GM18498 (cell line): ENCODE results near the gene PARVA.

ENCODE experiments used
- ATAC-seq: cut with Tn5 transposase; IDR thresholded peaks from one replicate; pipeline ENCODE4 v1.9.1; 2021; ENCODE audit warnings: mild to moderate bottlenecking, moderate library complexity; ENCODE audit not compliant: unreplicated experiment

PARVA gene

DNA sequence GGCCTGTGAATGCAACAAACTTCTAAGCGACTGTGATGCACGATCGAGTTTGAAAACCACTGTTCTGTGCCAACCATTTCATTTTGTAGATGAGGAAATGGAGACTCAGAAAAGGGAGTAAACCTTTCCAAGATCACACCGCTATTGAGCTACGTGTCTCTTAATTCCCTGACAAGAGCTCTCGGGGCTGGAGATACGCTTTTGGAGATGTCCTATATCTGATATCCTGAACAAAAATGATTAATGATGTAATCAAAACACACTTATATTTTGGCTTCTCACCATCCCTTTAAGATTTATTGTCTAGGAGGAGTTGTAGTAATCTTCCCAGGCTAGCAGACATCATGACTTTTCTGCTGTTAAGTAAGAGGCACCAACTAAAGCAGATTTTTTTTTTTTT lies 1.7 kb upstream of the PARVA start:
- no peak for ATAC-seq

DNA sequence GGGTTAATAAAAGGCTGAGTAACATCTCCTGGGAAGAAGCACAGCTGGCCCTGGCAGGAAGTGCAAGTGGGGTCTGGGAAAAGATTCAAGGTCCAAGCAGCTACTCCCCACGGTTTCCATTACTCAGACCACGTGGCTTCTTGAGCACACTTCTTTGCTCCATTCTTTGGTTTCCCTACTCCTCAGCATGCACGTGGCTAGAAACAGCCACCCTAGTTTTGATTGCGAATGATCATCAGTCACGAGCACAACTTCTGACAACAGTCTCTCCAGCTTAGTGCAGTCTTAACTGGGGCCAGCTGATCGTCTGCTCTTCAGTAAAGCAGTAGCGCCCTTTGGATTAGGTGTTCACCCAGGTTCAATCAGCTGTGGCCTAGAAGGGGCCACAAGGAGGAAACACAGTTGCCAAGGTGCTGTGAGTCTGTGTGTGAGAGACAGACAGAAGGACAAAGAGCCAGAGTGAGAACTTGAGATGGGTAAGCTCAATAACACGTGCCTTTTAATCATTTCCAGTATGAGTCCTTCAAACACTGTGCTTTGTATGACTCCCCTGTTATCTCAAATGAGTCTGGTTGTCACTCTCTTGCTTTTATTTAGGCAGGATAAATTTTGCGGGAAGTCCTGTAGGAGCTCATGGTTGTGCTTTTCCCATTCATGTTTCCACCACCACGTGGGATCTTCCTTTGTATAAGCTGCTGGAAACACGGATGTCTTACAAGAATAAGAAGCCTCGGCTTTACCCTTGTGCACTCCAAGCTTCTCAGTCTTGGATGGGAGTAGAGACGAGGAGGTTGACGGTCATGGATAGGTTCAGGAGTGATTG lies 901 bp upstream of the PARVA start:
- ATAC-seq = no peak

DNA sequence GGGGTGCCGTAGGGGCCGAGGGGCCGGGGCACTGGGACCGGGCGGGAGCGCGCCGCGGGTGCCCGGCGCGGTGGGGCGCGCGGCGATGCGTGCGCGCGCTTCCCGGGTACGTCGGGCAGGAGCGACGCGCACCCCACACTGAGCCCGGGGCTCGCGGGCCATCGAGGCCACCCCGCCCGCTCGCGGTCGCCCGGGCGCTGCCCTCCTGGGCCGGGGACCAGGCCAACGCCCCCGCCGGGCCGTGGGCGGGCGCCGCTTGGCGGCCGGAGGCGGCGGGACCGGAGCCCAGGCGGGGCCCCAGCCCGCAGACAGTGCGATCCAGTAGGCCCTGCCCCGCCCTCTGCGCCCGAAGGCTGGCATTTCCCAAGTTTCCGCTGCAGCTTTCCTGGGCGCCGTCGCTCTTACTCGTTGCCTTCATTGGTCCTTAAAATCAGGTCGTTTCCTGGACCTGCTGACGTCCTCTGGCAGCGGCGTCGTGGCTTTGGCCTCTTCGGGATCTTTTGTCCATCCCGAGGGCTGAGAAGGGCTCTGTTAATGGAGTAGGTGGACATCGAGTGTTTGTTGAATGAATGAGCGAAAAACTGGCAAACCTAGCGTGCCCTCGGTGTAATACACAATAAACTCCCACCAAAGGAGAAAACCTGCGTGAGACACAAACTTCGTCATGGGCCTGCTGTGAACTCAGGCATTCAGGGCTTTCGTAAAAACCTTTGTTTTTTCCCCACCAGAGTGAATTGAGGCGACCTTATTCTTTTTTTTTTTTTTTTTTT lies 638 bp downstream of the PARVA start:
- no peak for ATAC-seq

DNA sequence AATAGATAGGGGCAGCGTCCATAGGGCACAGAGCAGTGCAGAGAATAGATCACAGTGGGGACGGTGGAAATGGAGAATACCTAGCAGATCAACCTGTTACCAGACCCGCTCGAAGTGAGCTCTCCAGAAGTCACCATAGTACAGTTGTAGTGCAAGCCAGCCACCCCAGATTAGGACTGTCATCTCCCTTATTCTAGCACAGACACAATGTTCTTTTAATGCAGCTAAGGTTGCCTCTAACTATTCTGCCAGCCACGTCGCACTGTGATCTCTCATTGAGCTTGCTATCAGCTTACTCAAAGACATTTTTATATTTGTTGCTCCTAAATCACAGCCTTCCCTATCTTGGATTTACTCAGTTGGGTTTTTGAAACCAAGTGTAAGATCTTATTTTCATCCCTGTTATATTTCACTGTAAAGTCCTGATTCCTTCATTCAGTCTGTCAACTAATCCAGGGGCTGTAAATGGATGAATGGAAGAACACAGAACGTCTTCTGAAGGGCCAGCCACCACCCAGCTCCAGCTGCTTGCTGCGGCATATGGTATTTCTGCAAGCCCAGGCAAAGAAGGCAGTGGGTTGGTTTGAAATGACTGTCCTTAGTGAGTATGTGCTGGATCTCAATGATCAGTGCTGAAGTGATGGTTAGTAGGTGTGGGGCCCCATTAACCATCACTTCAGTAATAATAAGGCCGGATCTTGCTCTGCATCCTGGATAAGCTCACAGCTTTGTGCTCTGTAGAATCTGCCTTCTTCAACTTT lies 3.4 kb downstream of the PARVA start:
- no peak for ATAC-seq

DNA sequence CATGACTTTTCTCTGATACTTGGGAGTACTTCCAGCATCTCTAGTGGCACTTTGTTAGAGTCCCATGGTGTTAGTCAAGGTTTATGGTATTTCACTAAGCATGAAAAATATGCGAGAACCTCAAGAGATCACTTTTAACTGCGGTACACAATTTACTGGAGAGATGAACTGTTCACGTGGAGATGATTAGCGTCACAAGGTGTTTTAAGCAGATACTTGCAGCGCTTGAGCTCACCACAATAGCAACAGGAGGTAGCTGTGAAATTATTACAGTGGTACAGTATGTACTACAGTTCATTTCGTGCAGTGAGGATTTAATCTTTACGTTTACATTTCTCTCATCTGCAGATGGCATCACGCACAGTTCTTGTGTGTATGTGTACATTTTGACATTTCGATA lies 4.5 kb downstream of the PARVA start:
- no peak for ATAC-seq

DNA sequence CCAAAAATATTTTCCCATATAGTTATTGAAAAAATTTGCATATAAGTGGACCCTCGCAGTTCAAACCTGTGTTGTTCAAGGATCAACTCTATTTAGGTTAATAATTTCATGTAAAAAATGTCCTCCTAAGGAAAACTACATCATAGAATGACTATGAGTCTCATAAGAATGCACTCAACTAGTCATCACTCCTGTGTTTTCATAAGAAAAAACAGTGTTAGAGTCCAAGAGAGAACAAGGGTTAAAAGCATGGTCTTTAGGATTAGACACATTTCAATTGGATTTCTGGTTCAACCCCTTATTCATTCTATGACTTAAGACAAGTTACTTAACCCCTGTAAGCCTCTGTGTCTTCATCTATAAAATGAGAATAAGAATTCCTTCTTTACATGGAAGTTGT lies 5.1 kb downstream of the PARVA start:
- no peak for ATAC-seq

DNA sequence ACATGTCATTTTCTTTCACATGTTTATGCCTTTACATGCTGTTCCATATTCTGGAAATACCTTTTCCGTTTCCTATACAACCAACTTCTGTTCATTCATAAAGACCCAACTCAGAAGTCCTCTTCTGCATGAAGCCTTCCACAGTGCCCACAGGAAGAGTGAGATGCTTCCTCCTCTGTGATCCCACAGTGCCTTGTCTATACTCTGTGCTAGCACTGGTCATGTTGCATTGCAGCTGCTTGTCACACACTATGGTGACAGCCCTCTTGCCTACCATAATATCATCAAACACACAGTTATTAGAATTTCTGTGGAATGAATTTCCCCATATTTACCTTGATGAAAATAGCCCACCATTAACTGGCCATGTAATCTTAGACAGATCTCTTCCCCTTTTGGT lies 8.9 kb downstream of the PARVA start:
- ATAC-seq = no peak

DNA sequence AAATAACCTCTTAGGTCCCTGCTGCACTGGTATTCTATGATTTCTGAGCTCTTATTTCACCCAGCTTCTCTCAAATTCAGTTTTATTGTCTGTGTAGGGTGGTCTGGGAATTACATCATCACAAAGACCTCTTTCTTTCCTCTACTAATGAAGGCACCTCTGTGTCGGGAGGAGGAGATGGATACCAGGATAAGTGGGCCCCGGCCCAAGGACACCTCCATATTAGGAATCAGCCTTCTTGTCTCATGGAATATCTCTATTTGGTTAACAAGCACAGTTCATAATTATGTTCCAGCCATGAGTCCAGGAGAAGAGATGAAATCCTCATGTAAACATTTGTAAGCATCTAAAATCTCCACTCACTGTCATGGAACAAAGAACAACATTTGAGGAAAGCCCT lies 9.4 kb downstream of the PARVA start:
- ATAC-seq = no peak

DNA sequence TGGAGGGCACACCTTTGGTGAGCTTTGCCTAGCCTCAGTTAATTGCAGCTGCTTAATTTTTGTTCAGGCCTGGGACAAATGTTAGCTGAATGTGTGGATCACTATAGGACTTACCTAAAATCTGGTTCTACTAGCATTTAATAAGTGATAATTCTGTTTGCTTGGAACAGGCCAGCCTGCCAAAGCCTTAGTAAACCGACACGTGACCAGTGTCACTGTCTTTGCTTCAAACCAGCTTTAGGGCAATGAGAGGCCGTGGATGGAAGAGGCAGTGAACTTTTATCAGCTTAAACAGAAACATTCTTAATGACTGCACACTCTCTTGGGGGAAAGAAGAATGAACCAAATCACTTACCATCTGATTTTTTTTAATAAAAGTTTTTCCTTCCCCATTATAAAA lies 10.8 kb downstream of the PARVA start:
- no peak for ATAC-seq

DNA sequence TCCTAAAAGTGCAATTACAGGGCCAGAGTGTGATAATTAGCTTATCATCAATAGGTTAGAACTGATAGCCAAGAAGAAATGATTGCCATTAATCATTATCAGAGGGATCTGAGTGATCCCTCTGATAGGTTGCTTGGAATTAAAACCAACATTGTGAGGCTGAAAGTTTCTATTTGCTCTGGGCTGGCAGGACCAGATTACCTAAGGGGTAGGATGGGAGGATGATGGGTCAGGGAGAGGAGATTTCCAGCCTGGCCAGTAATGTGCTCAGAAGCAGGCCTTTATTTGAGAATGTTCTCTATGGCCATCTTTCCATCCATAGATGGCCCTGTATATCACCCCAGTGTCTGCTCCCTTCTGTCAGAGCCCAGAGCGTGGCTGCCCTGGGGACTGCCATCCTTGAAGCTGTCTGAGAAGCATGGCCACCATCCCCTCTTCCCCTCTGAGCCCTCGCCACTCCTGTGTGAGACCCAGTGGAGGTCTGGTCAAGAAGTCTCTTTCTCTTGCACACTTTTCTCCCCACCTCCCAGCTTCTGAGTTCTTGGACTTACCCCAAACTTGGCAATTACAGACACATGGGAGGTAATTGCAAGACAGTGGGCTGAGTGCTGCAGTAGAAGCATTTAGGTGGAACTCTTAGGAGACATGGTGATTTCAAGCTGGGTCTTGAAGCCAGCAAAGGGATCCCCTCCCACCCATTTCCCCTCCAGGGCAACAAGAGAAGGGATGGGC lies 11.7 kb downstream of the PARVA start:
- no peak for ATAC-seq

DNA sequence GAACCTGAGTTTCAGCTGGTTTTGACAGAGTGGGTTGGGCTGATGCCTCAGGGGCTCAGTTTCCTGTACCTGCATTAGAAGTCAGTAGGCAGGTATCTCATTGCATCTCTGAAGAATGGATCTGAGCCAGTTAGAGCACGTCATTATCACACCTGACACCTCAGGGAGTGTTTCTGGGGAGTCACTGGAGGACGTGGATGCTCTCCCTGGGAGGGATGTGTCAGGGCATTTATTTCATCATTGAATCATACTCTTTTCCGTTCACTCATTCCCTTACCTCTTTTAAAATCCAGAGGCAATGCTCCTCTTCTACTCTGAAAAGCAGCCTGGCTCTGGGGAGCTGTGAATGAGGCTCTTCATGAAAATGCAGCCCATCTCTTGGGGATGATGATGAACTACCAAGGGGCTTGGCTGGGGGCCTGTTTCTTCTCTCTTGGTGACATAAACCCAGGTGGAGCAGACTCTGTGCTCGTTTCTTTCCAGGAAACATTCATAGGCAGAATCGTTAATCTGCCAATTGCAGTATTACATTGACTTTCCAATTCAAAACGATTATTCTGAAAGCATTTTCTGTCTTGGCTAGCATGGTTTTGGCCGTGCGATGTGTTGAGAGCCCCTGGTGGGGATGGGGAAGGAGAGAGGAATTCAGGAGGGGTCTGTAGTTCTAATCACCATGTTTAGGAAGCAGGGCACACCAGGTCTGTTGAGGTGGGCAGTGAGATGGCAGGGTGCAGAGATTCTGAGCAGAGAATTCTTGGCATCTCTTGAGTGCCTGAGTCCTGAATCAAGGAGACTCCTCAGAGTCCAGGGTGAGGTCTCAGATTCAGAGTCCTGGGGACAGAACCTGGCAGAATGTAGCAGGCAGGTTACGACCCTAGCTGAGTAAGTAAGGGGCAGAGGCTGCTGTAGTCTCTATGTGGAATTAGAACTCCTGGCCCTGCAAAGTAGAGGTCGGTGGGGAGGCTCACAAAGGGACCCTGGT lies 12.6 kb downstream of the PARVA start:
- no peak for ATAC-seq

DNA sequence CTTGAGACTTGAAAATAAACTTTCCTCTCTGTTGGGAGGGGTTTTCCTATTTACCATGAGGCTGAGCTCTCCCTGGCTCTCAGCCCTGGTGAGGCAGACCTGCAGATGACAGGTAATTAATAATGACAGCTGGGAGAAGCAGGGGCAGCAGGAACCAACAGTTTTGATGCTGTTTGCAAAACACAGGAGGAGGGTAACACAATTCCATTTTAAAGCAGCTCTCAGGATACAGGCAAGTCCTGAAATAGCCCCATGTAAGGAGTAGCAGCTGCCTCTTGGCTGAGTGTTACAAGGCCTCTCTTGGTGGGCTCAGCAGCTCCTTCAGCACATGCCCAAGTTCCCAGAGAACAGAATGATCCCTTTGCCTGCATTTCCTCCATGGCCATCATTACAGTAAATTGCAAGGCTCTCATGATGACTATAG lies 13.3 kb downstream of the PARVA start:
- no peak for ATAC-seq

DNA sequence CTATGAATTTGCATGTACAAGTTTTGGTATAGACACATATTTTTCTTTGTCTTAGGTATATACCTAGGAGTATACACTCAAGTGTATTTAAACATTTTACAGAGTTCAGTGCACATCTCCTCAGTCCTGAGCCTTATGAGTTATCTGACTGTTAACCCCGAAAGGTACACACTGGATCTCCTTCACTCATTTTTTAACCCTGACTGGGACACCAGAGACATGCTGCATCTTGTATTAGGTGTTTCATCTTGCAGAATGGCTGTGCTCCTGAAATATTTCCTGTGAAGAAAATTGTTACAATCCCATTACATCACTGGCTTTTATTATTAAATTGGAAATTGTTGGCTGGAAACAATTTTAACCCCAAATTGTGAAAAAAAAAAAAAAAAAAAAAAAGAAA lies 15.3 kb downstream of the PARVA start:
- ATAC-seq = no peak

DNA sequence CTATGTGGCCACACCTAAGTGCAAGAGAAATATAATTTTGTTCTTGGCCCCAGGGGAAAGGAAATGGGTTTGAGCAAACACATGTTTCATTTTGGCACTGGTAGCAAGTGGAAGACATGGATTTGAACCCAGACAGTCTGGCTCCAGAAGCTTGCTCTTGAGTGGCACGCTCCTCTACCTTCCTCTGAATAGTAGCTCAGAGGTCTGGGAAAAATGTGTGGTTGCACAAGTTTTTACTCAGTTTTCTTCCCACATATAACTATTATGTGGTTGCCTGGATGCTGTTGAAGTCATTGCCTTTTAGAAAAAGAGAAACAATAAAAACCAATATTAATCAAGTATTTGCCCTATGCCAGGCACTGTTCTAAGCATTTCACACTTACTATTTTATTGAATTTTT lies 16.3 kb downstream of the PARVA start:
- no peak for ATAC-seq

DNA sequence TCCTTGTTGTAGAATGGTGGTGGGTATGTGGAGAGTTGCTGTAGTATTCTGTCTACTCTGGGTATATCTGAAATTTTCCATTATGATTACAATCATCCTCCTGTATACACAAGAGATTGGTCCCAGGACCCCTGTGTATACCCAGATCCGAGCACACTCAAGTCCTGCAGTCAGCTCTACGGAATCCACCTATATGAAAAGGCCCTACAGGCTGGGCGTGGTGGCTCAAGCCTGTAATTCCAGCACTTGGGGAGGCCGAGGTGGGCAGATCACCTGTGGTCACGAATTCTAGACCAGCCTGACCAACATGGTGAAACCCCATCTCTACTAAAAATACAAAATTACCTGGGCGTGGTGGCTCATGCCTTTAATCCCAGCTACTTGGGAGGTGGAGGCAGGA lies 17.2 kb downstream of the PARVA start:
- ATAC-seq = no peak

DNA sequence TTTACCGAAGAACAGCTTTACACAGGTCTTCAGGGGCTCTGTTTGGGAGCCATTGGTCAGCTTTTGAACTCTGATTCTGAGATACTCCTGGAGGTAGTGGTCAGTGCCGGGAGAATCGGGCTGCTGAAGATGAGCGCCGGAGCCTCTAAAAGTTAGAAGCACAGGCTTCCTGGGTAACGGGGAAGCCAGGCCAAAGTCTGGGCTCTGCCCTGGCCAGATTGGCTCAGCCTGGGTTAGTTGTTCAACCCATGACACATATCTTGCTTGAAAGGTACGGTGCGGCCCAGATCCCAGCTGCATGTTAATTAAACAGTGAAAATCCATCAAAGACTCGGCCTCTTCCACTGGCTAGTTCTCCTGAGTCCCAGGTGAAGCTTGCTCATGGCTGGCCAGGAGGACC lies 18.0 kb downstream of the PARVA start:
- no peak for ATAC-seq

DNA sequence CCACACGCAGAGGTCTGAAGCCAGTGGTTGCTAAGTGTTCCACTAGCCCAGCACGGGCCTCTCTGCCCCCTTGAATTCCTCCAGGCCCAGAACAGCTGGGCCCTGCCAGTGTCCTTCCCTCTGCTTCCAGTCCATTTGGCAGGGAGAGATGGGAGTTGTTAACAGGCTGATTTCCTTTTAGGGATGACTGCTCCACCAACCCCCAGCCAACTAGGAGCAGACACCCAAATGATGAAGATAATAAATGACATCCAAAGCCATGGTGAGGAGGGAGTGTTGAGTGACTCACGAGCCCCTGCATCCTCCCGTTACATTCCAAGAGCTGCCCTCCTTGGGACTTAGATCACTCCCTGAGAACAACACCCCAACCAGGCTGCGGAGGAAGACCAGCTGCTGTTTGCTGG lies 20.6 kb downstream of the PARVA start:
- no peak for ATAC-seq

DNA sequence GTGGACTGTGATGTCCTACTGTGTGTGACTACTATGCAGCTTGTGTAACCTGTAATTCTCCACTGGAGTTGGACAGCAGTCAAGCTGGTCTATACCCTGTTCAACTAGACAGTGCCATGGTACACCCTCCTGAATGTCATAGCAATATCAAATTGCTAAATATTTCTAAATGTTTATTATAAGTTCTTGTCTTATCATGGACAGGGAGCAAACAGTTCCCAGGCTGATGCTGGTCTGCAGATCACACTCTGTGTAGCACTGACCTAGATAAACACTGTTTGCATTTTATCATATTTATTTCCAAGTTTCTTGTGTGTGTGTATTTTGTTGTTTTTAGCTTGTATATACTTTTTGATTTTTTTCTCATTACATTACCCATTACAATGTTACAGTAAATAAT lies 22.0 kb downstream of the PARVA start:
- no peak for ATAC-seq

DNA sequence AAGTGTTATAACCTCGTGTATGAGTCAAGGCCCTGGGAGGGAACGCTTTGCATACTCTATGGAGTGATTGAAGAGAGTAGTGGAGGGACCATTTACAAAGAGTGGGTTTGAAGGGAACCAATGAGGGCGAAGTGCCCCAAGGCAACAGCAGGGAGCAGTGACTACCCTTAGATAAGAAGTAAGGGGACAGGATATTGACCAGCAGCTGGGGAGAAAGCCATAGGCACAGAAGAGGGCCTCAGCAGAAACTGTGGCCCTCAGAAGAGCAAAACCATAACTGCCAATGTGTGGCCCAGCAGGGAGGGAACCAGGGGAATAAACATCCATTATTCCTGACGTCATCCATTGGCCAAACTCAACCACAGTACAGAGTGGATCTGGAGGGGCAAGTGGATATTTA lies 24.7 kb downstream of the PARVA start:
- no peak for ATAC-seq

DNA sequence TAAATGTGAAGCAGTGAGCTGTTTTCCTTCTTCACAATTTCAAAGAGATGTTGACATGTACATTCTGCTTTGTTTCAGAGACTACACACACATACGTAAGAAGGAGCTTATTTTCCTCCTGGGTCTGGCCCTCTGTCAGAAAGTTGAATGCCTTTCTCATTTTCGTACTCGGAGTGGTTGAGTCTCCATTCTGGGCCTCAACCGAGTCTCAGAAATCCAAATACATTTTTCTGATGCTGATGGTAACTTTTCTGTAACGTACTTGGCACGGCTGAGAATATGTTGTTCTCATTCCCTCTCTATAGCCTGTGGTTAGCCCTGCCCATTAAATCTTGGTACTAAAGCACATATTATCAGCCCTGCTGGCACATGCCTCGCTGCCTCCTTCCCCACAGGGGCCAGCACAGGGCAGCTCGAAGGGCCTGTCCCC lies 25.3 kb downstream of the PARVA start:
- ATAC-seq = no peak
